NCI-H2107 treated with DMSO at 0.1 percent for 48 hours (cell line): ENCODE results near the gene MCM6.
"Not testable (repeated sequence)": the region's sequence is repeated elsewhere in the genome, so short reads cannot be mapped to it uniquely, and the experiment has no call there.

ENCODE experiments used
- DNase-seq: peaks from one replicate; lab custom pipeline; 2025; ENCODE audit not compliant: unreplicated experiment; lab: John Stamatoyannopoulos, UW

The MCM6 gene

DNA sequence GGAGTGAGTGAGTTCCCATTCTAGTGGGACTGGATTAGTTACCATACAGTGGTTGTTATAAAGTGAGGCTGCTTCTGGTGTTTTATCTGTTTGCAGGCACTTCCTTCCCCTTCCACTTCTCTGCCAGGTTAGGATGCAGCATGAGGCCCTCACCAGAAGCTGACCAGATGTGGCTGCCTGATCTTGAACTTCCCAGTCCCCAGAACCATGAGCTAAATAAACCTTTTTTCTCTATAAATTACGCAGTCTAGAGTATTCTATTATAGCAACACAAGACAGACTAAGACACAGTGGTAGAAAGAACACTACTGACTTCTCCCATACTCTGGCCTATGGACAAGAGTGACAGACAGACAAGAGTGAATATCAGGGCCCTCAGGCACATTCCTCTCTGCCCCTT lies 53.4 kb downstream of the MCM6 start:
- DNase-seq = no peak

DNA sequence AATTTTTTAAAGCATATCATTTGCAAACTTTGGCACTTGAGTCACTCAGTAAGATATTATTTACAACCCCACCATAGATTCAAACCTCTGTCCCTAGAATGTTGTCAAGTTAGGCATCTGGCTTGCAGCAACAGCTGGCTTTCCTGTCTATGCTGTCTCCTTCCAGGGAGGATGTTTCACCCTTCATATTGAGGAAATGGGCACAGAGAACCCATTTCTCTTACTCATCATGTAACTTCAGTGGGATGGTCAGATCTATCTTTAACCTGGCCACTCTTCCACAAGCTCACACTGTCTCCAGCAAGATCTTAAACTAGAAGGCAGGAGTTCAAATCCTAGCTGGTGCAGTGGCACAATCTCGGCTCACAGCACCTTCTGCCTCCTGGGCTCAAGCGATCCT lies 55.1 kb downstream of the MCM6 start:
- DNase-seq = no peak

DNA sequence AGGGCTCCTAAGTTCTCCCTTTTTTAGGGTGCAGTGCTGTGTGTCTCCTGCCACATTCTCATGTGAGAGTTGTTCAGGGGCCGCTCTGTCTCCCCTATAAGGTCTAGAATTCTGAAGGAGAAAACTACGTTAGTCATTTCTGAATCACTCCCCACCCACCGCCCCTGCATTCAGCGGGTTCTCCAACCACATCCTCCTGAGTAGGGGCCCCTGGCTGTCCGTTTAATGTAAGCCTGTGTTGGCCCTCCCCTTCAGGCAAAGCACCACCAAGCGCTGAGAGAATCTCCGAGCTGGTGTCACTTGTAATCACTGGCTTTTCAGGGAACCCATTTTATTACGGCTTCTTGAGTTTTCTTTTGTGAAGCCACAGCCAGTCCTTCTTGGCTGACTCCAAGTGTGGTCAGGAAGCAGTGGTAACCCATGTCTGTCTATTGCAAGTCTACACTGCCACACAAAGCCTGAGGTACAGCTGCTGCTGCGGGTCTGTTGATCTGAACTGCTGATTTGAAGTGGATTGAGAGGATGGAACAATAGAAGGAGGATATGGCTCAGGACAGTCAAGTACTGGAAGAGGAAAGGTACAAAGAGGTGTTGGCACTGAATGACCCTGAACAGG lies 56.1 kb downstream of the MCM6 start:
- peak; percentile 50 for DNase-seq

DNA sequence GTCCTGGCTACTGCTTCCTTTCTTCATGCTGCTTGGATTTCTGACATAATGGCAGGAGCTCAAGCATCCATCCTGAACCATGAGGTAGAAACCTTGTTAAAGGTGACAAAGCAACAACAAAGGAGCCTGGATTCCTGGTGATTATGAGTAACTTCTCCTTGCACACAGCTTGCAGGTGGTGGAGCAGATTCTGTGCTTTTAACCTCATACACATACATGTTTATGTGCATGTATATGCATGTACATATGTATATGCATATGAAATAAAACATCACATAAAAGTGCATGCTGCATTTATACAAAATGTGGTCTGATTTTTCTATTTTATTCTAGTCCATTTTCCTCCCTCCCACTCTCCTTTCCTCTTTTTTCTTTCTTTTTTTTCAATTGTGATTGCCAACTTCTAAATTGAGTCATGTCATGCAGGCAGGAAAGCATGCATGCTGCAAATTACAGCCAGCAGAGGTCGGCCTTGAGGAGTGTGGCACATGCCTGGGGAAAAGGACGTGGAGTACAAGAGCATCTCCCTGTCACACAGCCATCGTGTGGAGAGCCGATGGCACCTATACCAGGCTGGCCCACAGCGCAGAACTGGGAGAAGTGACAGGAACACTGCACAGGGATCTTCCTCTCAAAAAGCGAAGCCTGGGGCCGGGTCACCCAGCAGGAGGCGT lies 57.2 kb downstream of the MCM6 start:
- no peak for DNase-seq

DNA sequence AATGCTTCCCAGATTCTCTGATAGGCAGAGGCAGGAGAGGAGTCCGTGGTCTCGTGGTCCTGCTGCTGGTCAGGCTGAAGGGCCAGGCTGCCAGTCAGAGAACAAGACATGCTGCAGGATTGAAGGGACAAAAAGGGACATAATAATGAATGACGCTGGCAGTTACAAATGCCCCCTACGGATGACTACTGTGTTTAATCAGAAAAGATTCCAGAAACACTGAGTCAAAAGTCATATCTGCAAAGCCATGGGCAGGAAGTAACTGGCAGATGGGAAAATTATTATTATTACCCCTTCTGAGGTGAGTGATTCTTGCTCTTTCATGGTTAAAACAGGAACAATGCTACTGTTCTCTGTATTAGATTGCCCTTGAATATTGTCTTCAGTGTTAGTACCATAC lies 58.3 kb downstream of the MCM6 start:
- DNase-seq = no peak

DNA sequence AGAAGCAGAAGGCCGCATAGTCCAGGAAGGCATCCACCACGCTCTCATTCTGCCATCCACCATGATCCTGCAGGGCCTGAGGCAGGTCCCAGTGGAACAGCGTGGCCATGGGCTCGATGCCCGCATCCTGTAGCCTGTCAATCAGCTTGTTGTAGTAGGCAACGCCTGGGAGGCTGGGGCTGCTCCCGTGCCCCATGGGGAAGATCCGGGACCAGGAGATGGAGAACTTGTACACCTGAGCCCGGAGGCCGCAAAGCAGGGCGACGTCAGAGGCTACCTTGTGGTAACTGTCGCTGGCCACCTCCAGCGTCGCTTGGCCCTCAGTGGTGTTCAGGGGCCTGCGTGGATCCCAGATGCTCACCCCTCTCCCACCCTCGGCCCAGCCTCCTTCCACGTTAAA lies 58.8 kb downstream of the MCM6 start:
- DNase-seq = no peak

DNA sequence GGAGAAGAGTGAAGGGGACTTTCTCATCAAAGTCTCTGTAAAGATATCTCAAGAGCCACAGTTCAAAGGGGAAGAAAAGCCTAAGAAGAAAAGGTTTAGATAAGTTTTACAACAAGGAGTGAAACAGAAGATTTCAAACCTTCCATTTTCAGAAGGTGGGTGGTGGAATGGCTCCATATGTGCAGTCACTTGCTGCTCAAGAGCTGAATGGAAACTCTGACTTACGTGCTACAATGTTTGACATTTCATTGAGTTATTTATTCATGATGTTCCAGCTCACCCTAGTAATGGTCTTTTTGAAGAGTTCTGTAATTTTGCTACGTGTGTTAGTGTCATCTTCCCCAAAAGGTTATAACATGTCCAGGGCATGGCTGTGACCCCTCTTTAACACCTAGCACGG lies 61.0 kb downstream of the MCM6 start:
- DNase-seq = no peak

DNA sequence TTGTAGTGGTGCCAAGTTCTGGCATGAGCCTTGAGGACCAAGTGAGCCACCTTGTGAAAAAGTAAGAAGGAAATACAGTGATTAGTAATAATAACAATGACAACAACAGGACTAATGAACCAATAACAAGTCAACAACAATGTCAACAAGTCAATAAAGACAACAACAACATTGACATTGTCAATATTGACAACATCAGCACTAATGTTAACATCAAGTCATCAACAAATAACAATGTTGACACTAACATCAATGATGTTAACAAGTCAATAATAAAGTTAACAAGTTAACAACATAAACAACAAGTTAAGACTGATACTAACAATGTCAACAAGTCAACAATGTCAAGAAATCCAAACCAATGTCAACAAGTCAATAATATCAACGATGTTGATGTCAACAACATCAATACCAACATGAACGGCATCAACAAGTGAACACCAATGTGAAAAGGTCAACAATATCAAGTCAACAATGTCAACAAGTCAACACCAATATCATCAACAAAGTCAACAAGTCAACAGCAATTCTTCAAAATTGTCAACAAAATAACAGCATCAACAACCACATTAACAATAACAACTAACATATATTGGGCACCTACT lies 63.2 kb downstream of the MCM6 start:
- DNase-seq = no peak

DNA sequence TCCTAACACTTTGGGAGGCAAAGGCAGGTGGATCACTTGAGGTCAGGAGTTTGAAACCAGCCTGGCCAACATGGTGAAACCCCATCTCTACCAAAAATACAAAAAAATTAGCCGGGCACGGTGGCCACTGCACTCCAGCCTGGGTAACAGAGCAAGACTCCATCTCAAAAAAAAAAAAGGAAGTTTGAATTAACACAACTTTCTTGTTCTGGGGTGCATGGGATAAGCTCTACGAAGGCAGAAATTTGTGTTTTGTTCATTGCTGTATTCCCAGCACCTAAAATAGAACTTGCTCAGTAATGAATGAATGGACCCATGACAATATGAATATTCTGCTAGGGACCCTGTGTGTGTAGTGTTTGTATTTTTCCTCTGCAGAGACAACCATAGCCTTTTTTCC lies 68.4 kb downstream of the MCM6 start:
- not testable (repeated sequence) for DNase-seq

DNA sequence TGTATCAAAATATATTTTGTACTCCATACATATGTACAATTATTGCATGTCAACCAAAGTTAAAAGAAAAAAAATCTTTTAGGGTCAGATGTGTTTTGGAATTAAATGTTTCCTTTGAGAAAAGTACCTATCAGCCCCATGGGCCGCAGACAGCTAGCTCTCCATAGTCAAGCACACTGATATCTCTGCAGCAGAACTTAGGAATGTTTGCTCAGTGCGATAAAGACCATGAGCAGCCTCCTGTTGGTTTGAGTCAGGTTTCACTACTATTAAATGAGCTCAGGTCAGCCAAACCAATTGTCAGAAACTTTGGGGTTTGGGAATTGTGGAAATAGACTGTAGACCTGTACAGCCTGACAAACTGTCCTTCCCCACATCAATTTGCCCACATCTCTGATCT lies 73.0 kb downstream of the MCM6 start:
- no peak for DNase-seq

DNA sequence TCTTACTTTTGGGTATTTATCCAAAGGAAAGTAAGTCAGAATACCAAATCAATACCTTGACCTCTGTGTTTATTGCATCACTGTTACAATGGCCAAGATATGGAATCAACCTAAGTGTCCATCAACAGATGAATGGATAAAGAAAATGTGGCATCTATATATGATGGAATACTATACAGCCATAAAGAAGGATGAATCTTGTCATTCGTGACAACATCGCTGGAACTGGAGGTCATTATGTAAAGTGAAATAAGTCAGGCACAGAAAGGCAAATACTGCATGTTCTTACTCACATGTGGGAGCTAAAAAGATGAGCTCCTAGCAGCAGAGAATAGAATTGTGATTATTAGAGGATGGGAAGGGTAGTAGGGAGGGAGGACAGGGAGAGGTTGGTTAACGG lies 73.9 kb downstream of the MCM6 start:
- DNase-seq = no peak

DNA sequence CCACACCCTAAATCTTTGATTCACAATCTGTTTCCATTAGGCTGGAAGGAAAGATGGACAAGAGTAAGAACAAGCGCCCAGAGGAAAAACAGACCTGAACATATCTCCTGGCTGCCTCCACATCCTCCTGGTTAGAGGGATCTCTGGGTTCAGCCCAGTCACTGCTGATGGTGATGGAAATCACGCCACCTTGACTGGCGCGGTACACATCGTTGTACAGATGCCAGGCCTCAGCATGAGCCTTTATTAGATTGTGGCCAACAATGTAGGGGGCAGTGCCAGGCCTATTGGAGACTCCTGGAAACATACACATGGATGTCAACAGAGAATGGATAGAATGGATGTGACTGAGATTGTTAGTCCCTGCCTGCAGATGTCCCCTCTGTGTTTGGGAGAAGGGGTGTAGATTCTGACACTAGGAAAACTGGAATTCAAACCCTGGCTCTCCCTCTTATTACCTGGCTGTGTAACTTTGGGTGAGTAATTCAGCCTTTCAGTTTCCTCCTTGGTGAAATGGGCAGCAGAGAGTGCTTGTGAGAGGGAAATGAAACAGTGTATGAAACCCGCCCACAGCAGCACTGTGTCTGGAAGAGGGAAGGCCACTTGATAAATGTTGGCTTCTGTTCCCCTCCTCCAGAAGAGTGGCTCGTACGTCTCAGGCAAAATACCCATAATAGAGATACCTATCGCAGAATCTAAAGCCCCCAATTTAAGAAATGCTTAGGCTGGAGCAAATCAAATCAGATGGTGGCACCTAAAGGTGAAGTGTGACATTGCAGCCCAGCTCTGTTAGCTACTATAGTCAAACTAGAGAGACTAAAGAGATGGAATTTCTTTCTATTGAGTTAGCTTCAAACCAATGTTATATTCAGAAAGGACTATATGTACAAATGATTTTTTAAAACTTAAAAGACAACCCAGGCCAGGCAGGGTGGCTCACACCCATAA lies 75.5 kb downstream of the MCM6 start:
- DNase-seq = no peak

DNA sequence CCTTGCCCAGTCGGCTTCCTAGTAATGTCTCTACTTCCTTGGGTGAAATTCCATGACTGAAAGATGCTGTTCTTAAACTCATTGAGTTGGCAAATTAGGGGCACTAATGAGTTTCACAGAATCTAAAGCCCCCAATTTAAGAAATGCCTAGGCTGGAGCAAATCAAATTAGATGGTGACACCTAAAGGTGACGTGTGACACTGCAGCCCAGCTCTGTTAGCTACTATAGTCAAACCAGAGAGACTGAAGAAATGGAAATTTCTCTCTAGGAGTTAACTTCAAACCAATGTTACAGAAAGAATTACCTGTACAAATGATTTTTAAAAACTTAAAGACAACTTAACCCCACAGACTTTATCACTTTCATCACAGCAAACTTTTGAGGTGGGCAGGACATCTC lies 76.5 kb downstream of the MCM6 start:
- no peak for DNase-seq

DNA sequence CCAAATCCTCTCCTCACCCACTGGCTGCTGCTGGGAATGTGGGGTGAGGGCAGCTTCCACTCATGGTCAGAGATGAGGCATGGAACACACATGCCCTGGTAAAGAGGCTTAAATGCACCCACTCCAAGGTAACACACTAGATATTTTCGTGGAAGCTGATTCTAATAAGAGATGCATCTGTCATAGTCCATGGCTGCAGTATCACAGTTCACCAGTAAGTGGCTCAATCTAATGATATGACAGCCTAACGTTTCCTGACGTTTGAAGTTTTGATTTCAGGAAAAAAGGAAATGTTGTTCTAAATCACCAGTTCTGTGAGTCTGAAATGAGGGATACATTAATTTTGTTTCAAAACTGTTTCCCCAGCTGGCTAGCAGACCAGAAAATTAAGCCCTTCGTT lies 77.5 kb downstream of the MCM6 start:
- no peak for DNase-seq

DNA sequence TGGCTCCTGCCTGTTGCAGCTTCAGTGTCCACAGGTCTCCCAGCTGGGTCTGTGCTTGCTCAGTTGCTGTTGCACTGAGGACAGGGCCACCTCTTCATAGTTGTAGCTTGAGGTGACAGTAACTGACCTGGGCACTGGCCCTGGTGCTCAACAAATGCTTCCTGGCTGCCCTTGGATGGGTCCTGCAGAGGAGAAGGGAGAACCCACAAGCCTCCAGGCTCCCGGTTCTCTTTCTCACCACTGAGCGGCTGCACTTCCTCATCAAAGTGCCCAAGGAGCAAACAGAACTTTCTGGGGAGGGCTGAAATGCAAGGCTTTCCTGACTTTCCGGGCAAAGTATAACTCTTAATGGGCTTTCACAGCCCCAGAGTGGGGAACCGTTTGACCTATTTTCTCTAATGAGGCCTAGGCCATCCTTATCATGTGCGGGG lies 78.0 kb downstream of the MCM6 start:
- DNase-seq = no peak

DNA sequence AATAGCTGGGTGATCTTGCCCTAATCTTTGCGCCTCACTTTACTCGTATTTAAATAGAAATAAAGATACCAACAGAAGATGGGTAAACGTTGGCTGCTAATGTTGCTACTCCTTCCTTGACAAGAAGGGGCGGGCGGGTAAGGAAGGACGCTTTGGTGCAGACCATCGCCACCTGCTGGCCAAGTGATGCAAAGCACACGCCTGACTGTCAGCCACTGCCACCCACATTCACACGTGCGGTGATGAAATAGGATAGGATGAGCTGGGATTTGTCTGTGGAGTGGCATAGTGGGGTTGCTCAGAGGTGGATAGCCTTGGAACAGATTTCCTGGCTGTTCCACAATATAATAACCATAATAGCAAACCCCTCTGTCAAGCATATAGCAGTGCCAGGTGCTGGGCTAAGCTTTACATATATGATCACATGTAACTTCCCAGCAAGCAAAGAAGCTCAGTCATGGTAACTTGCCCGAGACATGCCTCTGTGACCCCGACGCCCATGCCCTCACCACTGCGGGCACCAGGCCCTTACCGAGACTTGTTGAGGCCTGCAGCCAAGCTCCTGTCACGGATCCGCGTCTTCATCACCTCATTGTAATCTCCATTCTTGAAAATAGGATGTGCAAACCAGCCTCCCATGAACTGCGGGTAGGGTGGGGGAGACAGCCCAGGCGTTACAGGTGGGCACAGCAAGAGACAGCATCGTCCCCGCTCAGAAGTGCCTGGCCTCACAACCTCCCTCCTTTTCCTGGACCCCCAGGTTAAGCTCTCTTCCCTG lies 78.6 kb downstream of the MCM6 start:
- peak; percentile 66 for DNase-seq

DNA sequence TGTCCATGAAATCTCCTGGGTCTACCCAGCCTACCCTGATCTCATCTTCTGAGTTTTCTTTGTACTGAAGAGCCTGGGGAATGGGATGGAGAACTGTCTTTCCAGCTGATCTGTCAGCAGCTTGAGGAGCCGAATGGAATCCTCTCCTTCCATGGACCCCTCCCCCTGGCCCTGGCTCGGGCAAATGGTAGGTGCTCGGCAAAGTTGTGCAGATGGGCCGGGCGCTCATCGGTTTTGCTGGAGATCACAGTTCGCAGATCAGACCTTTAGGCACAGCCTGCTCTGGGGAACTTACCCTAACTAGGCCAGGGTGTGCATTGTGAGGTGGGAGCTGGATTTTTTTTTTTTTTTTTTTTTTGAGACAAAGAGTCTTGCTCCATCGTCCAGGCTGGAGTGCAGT lies 79.6 kb downstream of the MCM6 start:
- no peak for DNase-seq

DNA sequence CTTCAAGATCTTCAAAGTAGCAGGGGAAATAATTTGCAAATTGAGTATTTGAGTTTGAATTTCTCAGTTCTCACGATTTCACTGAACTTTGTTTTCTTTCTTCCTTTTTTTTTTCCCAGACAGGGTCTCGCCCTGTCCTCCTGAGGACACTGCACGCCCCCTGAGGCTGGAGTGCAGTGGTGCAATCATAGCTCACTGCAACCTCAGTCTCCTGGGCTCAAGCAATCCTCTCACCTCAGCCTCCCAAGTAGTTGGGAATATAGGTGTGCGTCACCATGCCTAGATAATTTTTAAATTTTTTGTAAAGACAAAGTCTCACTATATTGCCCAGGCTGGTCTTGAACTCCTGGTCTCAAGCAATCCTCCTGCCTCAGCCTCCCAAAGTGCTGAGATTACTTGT lies 80.6 kb downstream of the MCM6 start:
- not testable (repeated sequence) for DNase-seq

DNA sequence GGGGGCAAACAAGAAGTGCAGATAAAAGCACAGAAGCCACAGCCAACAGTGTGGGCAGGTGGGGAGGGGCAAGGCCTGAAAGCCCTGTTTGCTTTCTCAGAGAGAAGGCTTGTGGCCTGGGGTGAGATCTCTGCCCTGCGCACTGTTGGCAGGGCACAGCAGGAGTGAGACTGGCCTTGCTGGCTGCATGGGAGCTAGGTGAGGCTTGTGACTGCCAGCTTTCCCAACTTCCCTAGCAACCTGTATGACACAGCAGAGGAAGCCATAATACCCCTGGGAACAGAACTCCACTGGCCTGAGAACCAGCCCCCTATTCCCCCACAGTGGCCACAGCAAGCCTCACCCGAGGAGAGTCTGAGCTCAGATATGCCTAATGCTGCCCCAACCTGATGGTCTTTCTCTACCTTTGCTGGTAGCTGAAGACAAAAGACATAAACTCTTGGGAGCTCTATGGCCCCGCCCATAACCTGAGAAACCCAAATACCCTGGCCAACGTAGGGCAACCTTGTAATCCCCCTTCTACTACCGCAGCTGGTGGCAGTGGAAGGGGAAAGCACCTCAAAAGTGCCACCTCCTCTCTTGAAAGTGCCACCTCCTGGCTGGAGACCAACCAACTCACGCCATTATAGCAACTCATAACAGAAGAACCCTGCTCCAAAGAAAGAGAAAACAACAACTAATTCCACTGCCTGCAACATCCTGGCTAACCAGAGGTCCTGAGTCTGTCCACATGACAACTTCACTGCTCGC lies 83.7 kb downstream of the MCM6 start:
- DNase-seq = no peak
